HG02973 (cell line): Measurements from ENCODE around the gene HSP90AB1.

Experiments
- ATAC-seq: cut with Tn5 transposase; IDR thresholded peaks from one replicate; pipeline ENCODE4 v1.9.1; 2021; ENCODE audit warnings: moderate library complexity; ENCODE audit not compliant: unreplicated experiment

The HSP90AB1 gene

DNA sequence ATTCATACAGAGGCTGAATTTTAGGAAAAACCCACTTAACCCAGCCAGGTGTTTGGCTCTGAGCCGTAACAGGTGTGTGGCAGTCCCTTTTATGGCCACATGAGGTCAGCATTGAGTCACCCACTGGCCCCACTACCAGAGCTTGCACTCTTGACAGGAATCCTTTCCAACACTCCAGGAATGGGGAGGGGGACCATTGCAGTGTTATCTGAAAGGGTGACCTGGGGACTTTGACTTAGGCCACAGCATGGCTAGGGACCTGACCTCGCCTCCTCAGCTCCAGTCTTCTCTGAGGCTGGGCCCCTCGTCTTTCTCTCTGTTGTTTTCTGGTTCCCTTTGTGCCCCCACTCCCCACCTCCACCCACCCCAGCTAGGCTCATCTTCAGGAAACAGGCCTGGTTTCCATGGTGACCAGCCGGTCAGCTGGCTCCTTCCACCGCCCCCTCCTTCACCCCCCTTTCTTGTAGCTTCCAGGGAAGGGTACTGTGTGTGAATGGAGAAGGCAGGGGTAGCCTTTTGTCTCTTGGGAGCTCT lies 21.3 kb downstream of the HSP90AB1 start:
- ATAC-seq: no peak

- no peak for ATAC-seq
Measured at GRCh38 chr6:44269178-44269920, 22.4 kb downstream of the HSP90AB1 start.

DNA sequence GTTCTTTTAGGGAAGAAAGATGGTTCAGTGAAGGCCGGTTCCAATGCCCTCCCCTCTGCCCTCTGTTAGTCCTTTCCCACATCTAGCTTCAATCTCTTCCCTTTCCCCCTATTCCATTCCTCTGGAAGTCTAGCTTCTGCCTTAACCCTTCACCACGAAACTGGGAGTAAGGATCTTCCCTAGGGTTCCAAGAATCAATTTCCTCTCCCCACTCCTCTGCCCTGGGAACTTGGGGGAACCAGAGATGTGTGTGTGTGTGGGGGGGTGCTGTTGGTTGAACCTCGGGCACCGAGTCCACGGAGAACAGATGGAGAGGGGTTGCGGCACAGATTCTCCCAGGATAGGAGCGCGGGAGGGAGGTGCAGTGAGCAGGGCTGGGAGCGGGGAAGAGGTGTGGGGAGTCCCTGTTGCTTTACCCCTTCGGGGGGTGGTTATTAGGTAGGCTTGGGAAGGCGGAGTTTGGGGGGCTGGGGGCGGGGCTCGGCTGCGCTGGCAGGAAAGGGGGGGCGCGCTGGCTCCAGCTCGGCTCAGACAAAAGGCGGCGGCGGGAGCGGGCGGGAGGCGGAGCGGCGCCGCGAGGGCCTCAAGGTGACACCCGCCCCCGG lies 23.1 kb downstream of the HSP90AB1 start, which contains the start of gene TMEM151B:
Gene TMEM151B, plus strand, starts transcription at position 530 of the 605 bp plus-strand sequence. CDS start 293 bp downstream, outside the sequence.
- no peak for ATAC-seq

DNA sequence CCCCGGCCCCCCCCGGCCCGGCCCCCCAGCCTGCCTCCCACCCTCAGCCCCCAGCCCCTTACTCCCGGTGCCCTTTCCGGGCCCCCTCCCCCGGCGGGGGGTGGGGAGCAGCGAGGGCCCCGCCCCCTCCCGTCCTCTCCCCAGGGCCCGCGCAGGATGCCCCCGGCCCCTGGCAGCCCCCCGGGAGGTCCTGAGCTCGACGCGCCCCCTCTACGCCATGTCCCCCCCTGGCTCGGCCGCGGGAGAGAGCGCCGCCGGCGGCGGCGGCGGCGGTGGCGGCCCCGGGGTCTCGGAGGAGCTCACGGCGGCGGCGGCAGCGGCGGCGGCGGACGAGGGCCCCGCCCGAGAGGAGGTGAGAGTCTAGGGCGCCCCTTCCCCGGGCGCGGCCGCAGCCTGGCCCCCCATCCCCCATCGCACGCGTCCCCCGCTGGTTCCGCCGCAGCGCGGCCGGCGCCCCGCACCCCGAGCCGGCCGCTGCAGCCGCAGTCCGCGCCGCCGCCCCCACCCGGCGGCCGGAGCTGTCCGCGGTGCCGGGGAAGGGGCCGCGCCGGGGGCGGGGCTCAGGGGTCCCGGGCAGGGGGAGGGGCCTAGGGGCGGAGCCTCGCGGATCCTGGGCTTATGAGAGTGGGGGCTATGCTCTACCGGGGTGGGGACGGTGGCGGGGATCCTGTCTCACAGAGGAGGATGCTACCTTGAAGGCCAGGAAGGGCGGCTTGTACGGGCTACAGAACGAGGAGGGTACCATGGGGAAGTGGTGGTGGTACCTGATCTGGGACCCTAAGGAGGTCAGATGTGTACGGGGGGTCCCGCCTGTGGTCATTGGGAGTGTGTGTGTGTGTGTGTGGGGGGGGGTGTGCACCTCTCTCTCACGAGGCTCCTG lies 23.9 kb downstream of the HSP90AB1 start:
- no peak for ATAC-seq

DNA sequence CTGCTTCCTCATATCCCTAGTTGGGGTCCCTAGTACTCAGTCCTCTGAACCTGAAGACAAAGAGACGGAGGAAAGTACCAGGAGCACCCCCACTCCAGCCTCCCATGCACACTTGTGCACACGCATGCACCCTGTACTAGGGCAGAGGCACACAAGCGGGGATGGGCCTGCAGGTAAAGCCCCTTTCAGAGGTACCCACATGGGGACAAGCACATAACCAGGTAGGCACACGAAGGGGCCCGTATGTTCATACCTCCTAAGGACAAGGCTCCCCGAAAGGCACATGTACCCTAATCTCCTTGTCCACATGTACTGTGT lies 24.5 kb downstream of the HSP90AB1 start:
- no peak for ATAC-seq

DNA sequence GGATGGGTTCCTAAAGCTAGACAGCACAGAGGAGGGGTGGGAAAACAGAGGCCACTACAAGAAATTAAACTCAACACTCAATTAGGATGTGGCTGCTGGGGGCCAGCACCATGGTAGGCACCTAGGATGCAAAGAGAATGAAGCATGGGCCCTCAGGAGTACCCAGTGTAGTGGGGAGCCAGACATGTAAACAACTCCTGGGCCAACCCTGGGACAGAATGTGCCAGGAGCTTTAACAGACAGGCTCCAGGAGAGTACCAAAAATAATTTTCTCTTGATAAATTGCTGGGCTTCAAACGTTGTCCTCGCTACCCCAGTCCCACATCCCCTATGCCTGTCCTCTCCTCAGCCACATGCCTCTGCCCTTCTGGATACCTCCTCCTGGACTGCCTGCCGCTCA lies 25.0 kb downstream of the HSP90AB1 start:
- ATAC-seq: no peak

DNA sequence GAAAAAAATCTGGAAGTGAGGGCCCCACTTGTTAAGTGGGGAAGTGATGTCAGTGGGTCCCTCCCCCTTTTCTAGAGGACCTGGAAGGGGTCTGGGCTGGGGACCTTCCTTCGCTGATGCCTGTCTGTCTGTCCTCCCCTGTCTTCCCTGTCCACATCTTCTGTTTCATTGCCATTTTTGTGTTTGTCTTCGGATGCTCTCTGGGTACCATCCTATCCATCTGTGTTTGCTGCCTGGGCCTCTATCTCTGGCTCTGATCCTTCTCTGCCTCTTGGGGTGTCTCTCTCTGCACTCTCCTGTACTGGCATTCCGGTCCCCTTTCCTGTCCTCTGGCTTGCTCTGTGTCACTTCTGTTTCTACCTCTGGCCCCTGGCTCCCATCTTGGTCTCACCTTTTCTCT lies 25.6 kb downstream of the HSP90AB1 start:
- ATAC-seq: no peak

- ATAC-seq: no peak
Measured at GRCh38 chr6:44272999-44273566, 26.2 kb downstream of the HSP90AB1 start.

DNA sequence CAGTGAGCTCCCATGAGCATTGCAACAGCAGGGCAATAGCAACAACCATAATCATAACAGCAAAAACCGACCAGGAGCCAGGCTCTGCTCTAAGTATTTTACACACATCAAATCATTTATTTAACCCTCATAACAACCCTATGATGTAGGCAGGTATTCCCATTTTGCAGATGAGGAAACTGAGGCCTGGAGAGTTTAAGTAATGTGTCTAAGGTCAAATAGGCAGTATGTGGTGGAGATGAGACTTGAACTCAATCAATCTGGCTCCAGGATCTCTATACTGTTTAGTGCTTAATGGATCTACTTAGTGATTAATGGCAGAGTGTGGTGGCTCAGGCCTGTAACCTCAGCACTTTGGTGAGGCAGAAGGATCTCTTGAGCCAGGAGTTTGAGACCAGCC lies 26.7 kb downstream of the HSP90AB1 start:
- no peak for ATAC-seq

- ATAC-seq: no peak
Measured at GRCh38 chr6:44275271-44275748, 28.4 kb downstream of the HSP90AB1 start.

- no peak for ATAC-seq
Measured at GRCh38 chr6:44275749-44276648, 29.1 kb downstream of the HSP90AB1 start.

DNA sequence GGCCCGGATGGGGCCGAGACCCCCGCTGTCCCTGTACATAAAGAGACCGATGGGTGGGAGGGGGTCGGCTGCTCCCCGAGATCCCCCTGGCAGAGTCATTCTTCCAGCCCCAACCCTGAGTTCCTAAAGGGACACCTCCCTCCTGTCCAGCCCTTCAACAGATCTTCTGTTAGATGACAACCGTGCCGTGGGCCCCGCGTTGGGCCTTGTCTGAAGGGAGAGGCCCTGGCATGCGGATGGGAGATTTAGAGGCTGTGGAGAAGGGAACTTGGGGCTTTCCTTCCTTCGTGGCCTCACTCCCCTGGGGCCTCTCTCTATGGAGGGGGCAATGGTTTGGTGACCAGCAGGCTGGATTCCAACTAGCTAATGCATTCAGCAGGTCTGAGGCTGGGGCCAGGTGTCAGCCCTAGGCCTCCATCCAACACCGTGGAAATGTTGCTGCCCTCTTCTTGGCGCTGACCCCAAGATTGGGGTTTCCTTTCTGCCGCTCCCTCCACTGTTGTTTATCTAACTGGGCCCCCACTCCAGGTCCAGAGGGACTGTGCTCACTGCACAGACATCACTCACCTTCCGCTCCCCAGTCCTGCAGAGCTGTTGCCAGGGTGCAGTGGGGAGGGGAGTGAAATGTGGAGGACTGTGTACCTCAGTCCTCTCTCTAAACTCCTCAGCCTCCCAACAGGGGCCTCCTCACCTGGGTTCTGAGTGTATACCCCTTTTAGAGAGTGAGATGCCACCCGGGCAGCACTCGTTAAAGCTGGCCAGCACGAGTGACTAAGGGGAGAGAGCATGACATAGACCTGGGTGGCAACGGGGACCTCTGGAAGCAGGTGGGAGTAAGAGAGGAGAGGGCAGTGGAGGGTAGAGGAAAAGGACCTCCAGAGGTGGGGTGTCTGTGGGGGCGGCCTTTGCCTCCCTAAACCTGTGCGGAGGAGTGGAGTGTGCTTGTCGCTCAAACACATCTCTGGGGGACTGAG lies 30.1 kb downstream of the HSP90AB1 start:
- ATAC-seq: no peak

GRCh38 chr6:44277763-44278162 lies 30.9 kb downstream of the HSP90AB1 start:
- no peak for ATAC-seq

- ATAC-seq: no peak
Measured at GRCh38 chr6:44278315-44278714, 31.4 kb downstream of the HSP90AB1 start.

GRCh38 chr6:44278774-44279697 lies 32.1 kb downstream of the HSP90AB1 start:
- ATAC-seq: no peak

DNA sequence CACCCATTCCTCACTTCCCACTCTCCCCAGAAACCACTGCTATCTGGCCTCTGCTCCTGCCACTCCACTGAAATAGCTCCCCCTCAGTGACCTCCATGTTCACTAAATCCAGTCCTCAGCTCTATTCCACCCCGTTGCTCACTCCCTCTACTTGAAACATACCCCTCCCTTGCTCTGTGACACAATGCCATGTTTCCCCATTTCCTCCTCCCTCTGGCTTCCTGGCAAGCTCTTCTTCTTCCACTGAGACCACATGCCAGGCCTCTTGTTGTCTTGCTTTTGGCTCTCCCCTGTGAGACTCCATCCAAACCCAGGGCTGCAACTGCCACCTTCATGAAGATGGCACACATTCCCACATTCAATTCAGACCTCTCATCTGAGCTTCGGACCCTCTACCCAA lies 37.2 kb downstream of the HSP90AB1 start:
- no peak for ATAC-seq

- no peak for ATAC-seq
Measured at GRCh38 chr6:44284867-44285266, 38.0 kb downstream of the HSP90AB1 start.
